ENCODE measurements around the gene ASCC2.
"Not testable (repeated sequence)": the region's sequence is repeated elsewhere in the genome, so short reads cannot be mapped to it uniquely, and the experiment has no call there.

The ASCC2 gene

GRCh38 chr22:29867851-29868250 is 29.8 kb upstream of the ASCC2 start:
- H3K4me1 ChIP-seq: no peaks in the 10 kb centered on the region
- H3K36me3 ChIP-seq (ENCODE audit: control insufficient read depth, insufficient read depth, low read length): no peaks in the 10 kb centered on the region
- H3K4me3 ChIP-seq (ENCODE audit: low read depth, low read length): no peak overlapping the region
- no peak overlapping the region for H3K4me2 ChIP-seq (ENCODE audit: low read length)
- no peak overlapping the region for H3K9ac ChIP-seq
- no peaks in the 10 kb centered on the region for H3K27me3 ChIP-seq (ENCODE audit: control insufficient read depth, insufficient read depth, low read length)
- no peak overlapping the region for H2AFZ ChIP-seq
- no peaks in the 10 kb centered on the region for H3K9me3 ChIP-seq (ENCODE audit: control insufficient read depth, low read length)
- H3K27ac ChIP-seq: no peak overlapping the region
- no peak for TF ChIP-seq CTCF (IDR thresholded peaks at IDR 0.05)
- no peaks in the 10 kb centered on the region for H3K79me2 ChIP-seq

- no peaks in the 10 kb centered on the region for H3K9me3 ChIP-seq (ENCODE audit: control insufficient read depth, low read length)
- no peak overlapping the region for H3K4me2 ChIP-seq (ENCODE audit: low read length)
- no peak overlapping the region for H3K4me3 ChIP-seq (ENCODE audit: low read depth, low read length)
- no peaks in the 10 kb centered on the region for H3K36me3 ChIP-seq (ENCODE audit: control insufficient read depth, insufficient read depth, low read length)
- H3K4me1 ChIP-seq: no peaks in the 10 kb centered on the region
- no peak for TF ChIP-seq CTCF (IDR thresholded peaks at IDR 0.05)
- no peaks in the 10 kb centered on the region for H3K79me2 ChIP-seq
- no peaks in the 10 kb centered on the region for H3K27me3 ChIP-seq (ENCODE audit: control insufficient read depth, insufficient read depth, low read length)
- no peak overlapping the region for H2AFZ ChIP-seq
- no peak overlapping the region for H3K27ac ChIP-seq
- H3K9ac ChIP-seq: no peak overlapping the region
Measured at GRCh38 chr22:29867260-29867659, 29.2 kb upstream of the ASCC2 start.

- not testable (repeated sequence) for H3K79me2 ChIP-seq; H3K36me3 ChIP-seq (ENCODE audit: control insufficient read depth, insufficient read depth, low read length); H3K9ac ChIP-seq; H3K27me3 ChIP-seq (ENCODE audit: control insufficient read depth, insufficient read depth, low read length); H3K4me3 ChIP-seq (ENCODE audit: low read depth, low read length); H3K9me3 ChIP-seq (ENCODE audit: control insufficient read depth, low read length); H3K27ac ChIP-seq; H3K4me2 ChIP-seq (ENCODE audit: low read length); H3K4me1 ChIP-seq; H2AFZ ChIP-seq
Measured at GRCh38 chr22:29865572-29865971, 27.5 kb upstream of the ASCC2 start.

- H3K4me3 ChIP-seq (ENCODE audit: low read depth, low read length): no peak overlapping the region
- no peak overlapping the region for H3K9ac ChIP-seq
- no peak overlapping the region for H3K27ac ChIP-seq
- no peaks in the 10 kb centered on the region for H3K36me3 ChIP-seq (ENCODE audit: control insufficient read depth, insufficient read depth, low read length)
- TF ChIP-seq CTCF (IDR thresholded peaks at IDR 0.05): no peak
- no peak overlapping the region for H2AFZ ChIP-seq
- no peaks in the 10 kb centered on the region for H3K79me2 ChIP-seq
- H3K4me2 ChIP-seq (ENCODE audit: low read length): no peak overlapping the region
- H3K27me3 ChIP-seq (ENCODE audit: control insufficient read depth, insufficient read depth, low read length): no peaks in the 10 kb centered on the region
- H3K4me1 ChIP-seq: no peaks in the 10 kb centered on the region
- no peaks in the 10 kb centered on the region for H3K9me3 ChIP-seq (ENCODE audit: control insufficient read depth, low read length)
Measured at GRCh38 chr22:29861672-29862297, 23.7 kb upstream of the ASCC2 start.

- Histone ChIP-seq H3K4me1 (no peaks in the 10 kb centered on the region), H3K9me3 (ENCODE audit: control insufficient read depth, low read length) (no peaks in the 10 kb centered on the region), H3K9ac (no peak overlapping the region), H2AFZ (no peak overlapping the region), H3K4me3 (ENCODE audit: low read depth, low read length) (no peak overlapping the region), H3K36me3 (ENCODE audit: control insufficient read depth, insufficient read depth, low read length) (no peaks in the 10 kb centered on the region), H3K27me3 (ENCODE audit: control insufficient read depth, insufficient read depth, low read length) (no peaks in the 10 kb centered on the region), H3K27ac (no peak overlapping the region), H3K4me2 (ENCODE audit: low read length) (no peak overlapping the region), H3K79me2 (no peaks in the 10 kb centered on the region)
- TF ChIP-seq CTCF (IDR thresholded peaks at IDR 0.05): no peak
Measured at GRCh38 chr22:29860006-29860766, 22.1 kb upstream of the ASCC2 start.

- H3K27me3 ChIP-seq (ENCODE audit: control insufficient read depth, insufficient read depth, low read length); H3K27ac ChIP-seq; H3K4me2 ChIP-seq (ENCODE audit: low read length); H3K36me3 ChIP-seq (ENCODE audit: control insufficient read depth, insufficient read depth, low read length); H3K4me3 ChIP-seq (ENCODE audit: low read depth, low read length); H3K4me1 ChIP-seq; H2AFZ ChIP-seq; H3K9ac ChIP-seq; H3K9me3 ChIP-seq (ENCODE audit: control insufficient read depth, low read length); H3K79me2 ChIP-seq: not testable (repeated sequence)
Measured at GRCh38 chr22:29859030-29859429, 21.0 kb upstream of the ASCC2 start.
